Stimulated activated CD4-positive, alpha-beta T cell treated with anti-CD3 and anti-CD28 coated beads, Interleukin-4, amount 100 ng/mL, for 4 hours (primary cell): ENCODE results near the gene GMDS.

ENCODE experiments used
- DNase-seq, 2 experiments: peaks; one replicate each; pipeline ENCODE4 v3.0.0-alpha.2; 2020

The GMDS gene

GRCh38 chr6:1593286-1593957 is 652.0 kb downstream of the GMDS start:
- no peak for DNase-seq

- DNase-seq: no peak
Observed at GRCh38 chr6:1592852-1593251, 652.6 kb downstream of the GMDS start.

- DNase-seq: no peak
Observed at GRCh38 chr6:1591926-1592325, 653.5 kb downstream of the GMDS start.

GRCh38 chr6:1591243-1591642 is 654.2 kb downstream of the GMDS start:
- no peak for DNase-seq

- DNase-seq: no peak
Observed at GRCh38 chr6:1590580-1590979, 654.8 kb downstream of the GMDS start.

- DNase-seq: no peak
Observed at GRCh38 chr6:1589208-1589607, 656.2 kb downstream of the GMDS start.

- no peak for DNase-seq
Observed at GRCh38 chr6:1587977-1588376, 657.4 kb downstream of the GMDS start.

GRCh38 chr6:1587546-1587945 is 657.9 kb downstream of the GMDS start:
- no peak for DNase-seq

- DNase-seq: no peak
Observed at GRCh38 chr6:1586861-1587450, 658.4 kb downstream of the GMDS start.

- no peak for DNase-seq
Observed at GRCh38 chr6:1586256-1586655, 659.1 kb downstream of the GMDS start.

GRCh38 chr6:1585669-1586049 is 659.7 kb downstream of the GMDS start:
- no peak for DNase-seq

GRCh38 chr6:1584996-1585668 is 660.3 kb downstream of the GMDS start:
- no peak for DNase-seq

- DNase-seq: no peak
Observed at GRCh38 chr6:1584146-1584545, 661.3 kb downstream of the GMDS start.

- DNase-seq: no peak
Observed at GRCh38 chr6:1581120-1581991, 664.0 kb downstream of the GMDS start.

- no peak for DNase-seq
Observed at GRCh38 chr6:1580585-1580984, 664.8 kb downstream of the GMDS start.

GRCh38 chr6:1580109-1580508 is 665.3 kb downstream of the GMDS start:
- DNase-seq: no peak

- no peak for DNase-seq
Observed at GRCh38 chr6:1579096-1579495, 666.3 kb downstream of the GMDS start.

GRCh38 chr6:1577896-1578745 is 667.3 kb downstream of the GMDS start:
- DNase-seq: no peak

GRCh38 chr6:1577146-1577680 is 668.2 kb downstream of the GMDS start:
- DNase-seq: no peak

- DNase-seq: no peak
Observed at GRCh38 chr6:1576711-1577110, 668.7 kb downstream of the GMDS start.

- DNase-seq: no peak
Observed at GRCh38 chr6:1576166-1576565, 669.2 kb downstream of the GMDS start.
